HG03575 (cell line): ENCODE data around the gene GPC3.
"Not testable (repeated sequence)": the region's sequence is repeated elsewhere in the genome, so short reads cannot be mapped to it uniquely, and the experiment has no call there.

Experiments
- ATAC-seq: cut with Tn5 transposase; IDR thresholded peaks from one replicate; pipeline ENCODE4 v1.9.1; 2021; ENCODE audit not compliant: unreplicated experiment, insufficient number of reproducible peaks, low FRiP score; ENCODE audit errors: extremely low read depth

Gene GPC3

DNA sequence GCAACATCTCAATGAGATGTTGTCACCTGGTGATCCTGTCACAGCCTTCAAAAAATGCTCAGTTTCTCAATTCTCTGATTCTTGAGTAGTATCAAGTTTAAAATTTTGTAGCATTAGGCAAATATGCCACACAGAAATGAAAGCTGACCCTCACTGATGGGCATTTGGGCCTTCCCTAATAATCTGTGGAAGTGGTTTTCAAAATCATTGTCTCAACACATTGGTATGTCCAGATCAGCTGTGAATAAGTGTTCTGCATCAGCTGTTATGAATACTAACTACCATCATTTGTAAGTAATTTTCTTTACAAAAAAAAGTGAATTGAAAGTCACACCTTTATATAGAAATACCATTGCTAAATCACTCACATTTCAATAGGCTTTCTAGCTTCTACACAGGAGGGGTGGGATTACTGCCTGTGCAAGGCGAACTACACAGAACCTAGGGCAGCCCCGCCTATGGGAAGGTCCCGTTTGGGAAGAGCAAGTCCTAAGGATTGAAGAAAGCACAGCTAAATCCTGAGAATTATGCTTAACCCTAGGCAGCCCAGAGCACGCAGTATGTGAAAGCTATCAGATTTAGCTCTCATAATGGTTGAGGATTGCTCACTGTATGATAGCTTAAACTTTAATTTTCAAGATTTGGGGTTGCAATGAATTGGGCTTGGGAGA lies 73.4 kb downstream of the GPC3 start:
- no peak for ATAC-seq

DNA sequence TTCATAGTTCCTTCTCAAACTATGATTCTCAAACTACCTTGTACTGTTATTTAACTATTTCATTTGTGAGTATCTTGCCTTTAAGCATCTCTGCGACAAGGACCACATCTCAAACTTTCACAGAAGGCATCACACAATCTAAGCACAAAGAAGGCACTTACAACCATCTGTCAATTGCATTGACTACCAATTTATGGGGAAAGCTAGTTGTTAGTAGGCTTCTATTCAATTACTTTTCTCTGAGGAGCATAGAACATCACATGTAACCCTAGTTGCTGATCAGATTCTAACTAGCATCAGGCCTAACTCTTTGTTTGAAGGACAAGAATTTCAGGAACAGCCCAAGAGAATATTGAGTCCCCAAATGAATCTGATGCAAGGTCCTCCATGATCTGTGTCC lies 74.9 kb downstream of the GPC3 start:
- no peak for ATAC-seq

GRCh38 chrX:133909888-133910287 lies 75.5 kb downstream of the GPC3 start:
- ATAC-seq = no peak

GRCh38 chrX:133908223-133908955 lies 77.0 kb downstream of the GPC3 start:
- ATAC-seq = no peak

- no peak for ATAC-seq
Observed at GRCh38 chrX:133907606-133908005, 77.8 kb downstream of the GPC3 start.

GRCh38 chrX:133905305-133905704 lies 80.1 kb downstream of the GPC3 start:
- ATAC-seq = no peak

- no peak for ATAC-seq
Observed at GRCh38 chrX:133897593-133898163, 87.7 kb downstream of the GPC3 start.

- ATAC-seq = no peak
Observed at GRCh38 chrX:133892337-133892736, 93.1 kb downstream of the GPC3 start.

DNA sequence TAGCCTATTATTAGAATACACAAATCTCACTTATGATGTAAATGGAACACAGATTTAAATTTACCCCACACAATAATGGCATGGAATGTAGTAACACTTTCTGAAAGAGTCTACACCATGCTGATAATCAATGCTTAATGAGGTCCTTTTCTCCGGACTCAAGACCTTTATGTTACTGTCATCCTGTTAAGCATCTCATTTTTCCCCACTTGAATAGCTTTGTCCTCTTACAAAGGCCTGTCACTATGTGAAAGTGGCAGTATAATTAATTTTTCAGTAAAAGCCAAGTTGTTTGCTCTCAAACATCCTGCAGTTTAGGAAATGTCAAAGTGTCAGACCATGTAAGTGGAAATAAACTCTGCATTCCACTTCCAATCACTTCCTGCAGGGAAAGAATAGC lies 96.4 kb downstream of the GPC3 start:
- no peak for ATAC-seq

- not testable (repeated sequence) for ATAC-seq
Observed at GRCh38 chrX:133888084-133888483, 97.3 kb downstream of the GPC3 start.

- ATAC-seq = no peak
Observed at GRCh38 chrX:133884430-133885394, 100.7 kb downstream of the GPC3 start.

- ATAC-seq = no peak
Observed at GRCh38 chrX:133881893-133882292, 103.5 kb downstream of the GPC3 start.

- ATAC-seq = no peak
Observed at GRCh38 chrX:133881007-133881406, 104.4 kb downstream of the GPC3 start.

DNA sequence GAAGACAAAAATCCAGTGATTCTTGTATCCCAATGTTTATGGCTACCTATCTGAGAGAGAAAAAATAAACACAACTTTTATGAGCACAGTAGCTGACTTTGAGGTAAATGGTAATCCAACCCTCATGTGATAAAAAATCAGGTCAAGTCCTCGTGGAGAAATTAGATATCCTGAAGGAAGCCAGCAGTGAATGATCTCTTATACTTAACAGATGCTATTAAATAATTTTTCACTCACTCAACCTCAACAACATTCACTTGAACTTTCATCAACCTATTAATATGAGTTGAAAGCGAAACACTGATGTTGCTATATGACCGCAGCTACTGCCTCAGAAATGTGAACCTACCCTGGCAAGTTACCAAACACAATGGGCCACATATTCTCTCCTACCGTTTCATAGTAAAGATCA lies 105.4 kb downstream of the GPC3 start:
- no peak for ATAC-seq

GRCh38 chrX:133878710-133879109 lies 106.7 kb downstream of the GPC3 start:
- no peak for ATAC-seq

DNA sequence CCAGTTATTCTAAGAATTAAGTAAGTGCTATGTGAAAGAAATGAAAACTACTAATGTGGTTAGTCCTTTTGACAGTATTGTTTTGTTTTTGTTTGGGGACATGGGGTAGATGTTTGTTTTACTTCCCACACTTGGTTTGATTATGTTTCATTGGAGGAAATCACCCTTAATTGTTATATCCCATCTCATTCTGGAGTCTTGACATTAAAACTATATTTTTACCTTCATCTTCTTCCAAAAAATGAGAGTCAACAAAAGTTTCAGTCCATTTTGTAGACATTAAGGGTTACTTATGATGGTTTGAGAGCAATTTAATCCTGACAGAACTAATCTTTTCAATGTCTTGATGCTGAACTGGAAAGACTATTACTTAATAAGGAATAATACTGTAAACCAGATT lies 108.7 kb downstream of the GPC3 start:
- ATAC-seq = no peak

GRCh38 chrX:133869270-133869669 lies 116.1 kb downstream of the GPC3 start:
- ATAC-seq = no peak

DNA sequence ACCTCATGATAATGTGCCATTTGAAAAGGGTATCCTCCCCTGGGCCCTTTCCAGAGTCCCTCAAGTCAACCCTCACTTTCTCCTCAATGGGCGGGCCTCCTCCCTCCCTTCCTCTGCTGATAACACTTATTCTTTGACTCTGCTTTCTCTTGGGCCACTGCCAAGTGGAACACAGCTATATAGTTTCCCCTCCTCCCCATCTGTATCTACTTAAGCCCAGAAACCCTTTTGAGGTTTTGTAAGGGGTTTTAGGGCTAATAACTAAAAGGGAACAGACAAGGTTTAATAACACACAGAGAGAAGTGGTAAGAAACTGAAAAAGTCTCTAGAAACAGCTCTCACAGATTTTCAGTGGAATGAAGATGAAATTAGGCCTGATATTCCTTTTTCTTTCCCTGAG lies 116.7 kb downstream of the GPC3 start:
- ATAC-seq = no peak

DNA sequence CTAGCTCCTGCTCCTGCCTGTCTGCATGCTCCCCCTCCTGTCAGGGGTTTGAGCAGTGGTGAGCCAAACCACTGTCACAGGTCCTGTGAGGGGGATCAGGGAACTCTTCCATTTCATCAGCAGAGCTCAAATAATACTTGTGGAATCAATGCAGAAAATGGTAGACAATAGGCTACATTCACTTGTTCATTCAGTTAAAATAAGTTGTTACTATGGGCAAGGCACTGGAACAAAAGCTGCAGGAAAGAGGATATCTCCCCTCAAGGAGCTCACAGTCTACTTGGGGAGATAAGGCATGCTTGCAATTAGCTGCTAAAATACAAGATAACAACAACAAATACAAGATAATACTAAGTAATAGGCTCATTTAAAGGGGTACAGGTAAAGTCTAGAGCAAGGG lies 117.1 kb downstream of the GPC3 start:
- no peak for ATAC-seq
